Glomerular endothelial cell (primary cell): Measurements from ENCODE around the gene RANBP1. TPM values are rescaled to one million over a fixed set of nuclear protein-coding genes. Genes with fewer than 3 reads are reported as not detected.

Experiments used
- DNase-seq: peaks from one replicate; pipeline ENCODE4 v3.0.0-alpha.2; 2011; ENCODE audit warnings: low read depth, low spot score; ENCODE audit errors: extremely low read depth
- total RNA-seq: library from RNA; depleted of rRNA; stranded (reverse); fragments of >200 nt; gene quantifications from 2 replicates; pipeline ENCODE4 v1.2.3, GENCODE V29; 2015

RANBP1 gene
- total RNA-seq, 1 donor from 2014 or later, result 343 TPM

DNA sequence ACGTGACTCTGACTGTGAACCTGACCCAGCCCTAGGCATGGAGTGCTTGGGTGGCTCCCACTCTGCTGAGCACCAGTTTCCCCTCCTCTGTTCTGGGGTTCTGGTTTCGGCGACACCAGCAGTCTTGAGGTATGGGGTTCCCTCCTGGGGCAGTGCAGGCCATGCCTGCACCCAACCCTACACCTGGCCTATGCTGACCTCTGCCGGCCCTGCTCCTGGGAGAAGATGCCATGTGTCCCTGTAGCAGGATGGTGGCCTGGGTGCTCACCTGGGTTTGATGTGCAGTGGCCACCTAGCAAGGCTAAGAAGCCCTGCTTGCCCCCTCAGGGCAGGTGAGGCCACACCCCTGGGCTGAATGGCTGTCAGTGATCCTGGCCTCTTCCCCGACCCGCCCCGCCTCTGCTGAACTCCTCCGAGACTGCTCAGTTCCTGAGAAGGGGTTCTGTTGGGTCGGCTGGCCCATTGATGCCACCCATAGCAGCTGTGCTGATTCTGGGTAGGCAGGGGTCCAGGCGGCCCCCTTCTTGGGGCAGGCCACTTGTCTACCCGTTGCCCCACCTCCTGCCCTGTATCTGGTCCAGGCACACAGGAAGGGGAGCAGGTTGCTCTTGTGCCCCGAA lies 18.1 kb downstream of the RANBP1 start:
- DNase-seq, result no peak

DNA sequence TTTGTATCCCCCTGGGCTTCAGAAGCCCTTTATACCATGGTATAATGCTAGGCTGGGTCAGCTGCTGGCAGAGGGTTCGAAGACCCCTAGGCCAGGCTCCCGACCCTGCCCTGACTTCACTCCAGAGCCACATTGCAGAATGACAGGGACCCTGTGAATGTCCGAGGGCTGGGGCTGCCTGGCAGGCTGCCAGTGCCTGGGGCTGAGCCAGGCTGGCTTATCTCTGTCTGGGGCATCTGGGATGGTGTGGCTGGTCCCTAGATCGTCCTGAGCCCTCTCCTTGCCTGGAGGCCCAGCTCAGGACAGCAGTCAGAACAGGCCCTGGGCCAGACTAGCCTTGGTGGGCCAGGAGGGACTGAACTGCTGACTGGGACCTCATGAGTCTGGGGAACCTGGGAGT lies 19.4 kb downstream of the RANBP1 start:
- no peak for DNase-seq

DNA sequence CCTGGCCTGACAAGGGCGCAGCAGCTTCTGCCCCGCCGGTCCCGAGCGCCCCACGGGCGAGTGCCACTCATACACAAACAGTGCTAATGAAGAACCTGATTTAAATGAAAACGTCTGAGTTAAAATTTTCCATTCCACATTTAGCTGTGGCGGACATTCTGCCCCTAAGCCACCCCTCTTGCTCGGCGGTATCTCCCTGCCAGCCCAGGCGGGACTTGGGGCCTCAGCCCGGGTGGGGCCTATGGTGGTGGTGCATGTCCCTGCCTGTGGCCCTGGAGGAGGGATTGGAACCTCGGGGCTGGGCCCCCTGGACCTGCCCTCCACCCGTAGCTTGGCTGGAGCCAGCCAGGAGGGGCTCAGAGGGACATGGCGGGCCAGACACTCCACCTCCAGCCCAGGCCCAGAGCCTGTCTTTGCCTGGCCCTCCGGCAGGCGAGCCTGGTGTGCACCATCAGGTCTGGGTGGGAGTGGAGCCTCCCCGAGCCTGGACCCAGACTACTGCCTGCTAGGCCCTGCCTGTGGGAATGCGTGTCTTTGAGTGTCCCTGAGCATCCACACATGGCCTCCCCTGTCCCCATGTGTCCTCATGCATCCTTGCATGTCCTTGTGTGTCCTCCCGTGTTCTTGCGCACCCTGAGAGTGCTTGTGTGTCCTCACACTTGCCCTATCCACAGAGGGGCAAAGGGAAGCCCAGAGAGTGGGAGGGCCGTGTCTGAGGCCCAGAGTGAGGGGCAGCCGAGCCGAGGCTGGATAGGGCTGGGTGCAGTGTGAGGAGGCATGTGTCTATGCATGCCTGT lies 20.1 kb downstream of the RANBP1 start:
- DNase-seq, result no peak

DNA sequence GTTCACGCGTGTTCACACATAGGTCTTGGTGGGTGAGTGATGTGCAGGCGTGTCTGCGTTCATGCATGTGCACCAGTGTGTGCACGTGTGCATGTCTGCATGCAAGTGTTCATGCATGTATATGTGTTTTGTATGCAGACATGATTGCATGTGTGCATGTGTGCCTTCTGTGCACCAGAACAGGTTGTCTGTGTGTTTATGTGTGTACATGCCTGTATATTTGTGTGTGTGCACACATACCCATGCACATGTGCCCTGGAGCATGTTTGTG lies 20.6 kb downstream of the RANBP1 start:
- DNase-seq, result no peak

DNA sequence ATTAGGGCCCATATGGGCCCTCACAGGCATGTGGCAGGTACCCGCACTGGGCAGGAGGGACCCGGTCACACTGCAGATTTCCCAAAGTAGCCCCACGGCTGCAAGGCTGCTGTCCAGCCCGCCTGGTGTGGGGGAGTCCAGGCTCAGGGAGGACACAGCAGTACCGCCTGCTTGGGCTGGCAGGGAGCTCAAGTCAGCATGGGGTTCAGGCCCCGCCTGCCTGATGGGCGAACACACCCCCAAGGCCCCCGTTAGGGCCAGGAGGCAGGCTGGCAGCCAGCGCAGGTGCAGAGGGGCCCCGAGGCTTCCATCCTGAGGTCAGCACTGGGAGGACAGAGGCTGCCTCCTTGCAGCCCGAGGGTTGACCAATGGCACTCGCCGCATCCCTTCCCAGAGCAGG lies 21.2 kb downstream of the RANBP1 start:
- DNase-seq, result no peak

DNA sequence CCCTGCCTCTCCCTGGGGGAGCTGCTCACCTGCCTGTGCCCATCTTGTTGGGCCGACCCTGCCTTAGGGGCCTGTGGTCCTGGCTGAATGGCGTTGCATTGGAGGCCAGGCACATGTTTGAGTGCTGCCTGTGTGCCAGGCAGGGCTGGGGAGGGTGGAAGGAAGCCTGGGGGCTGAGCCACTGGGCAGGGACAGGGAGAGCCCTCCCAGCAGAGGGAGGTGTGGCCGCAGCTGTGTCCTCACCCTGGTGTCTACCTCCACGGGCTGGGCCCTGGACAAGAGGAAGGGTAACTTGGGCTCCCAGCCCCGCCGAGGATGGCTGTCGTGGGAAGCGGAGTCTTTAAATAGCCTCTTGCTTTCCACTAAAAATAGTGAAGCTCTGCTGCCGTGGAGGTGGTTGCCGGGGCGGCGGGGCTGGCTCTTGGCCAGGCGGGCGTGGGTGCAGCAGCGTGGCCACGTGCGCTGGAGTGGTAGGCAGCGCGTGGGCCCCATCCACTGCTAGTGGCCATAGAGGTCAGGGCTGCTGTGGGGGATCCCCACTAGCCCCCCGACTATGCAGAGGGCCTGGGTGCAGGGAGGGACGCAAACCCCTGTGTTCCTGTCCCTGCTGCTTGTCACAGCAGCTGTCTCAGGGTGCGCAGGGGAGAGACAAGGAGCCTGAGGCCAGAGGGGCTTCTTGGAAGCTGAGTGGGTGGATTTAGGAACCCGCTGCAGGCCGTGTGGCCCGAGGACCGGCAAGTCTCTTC lies 21.9 kb downstream of the RANBP1 start:
- DNase-seq, result no peak

DNA sequence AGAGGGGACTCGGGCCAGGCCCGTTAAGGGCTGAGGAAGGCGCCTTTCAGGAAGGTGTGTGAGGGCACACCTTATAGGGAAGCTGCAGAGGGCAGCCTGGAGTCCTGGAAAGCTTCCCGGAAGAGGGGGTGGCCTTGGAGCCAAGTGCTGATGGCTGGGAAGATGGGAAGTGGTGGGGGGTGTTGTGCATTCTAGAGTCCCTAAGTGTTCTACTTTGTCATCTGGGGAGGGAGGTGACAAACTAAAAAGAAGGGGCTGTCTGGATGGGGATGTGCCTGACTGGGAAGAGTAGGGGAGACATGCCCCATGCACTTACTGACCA lies 22.5 kb downstream of the RANBP1 start:
- no peak for DNase-seq

DNA sequence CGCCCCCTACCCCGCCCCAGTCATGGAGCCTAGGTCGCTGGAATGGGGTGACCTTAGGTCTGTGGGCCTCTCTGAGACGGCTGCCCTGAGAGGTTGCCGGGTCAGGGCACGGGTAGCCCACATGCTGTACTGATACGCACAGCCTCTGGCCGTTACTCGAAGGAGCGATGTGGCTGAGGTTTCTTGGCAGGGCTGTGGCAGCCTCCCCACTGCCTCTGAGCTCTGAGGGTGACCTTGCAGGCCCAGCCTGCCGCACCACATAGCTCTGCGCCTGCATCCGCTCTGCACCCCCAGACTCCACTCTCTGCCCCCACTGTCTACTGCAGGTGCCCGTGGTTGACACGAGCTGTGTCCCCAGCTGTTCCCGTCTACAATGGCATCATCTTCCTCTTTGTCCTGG lies 23.0 kb downstream of the RANBP1 start:
- DNase-seq, result no peak

DNA sequence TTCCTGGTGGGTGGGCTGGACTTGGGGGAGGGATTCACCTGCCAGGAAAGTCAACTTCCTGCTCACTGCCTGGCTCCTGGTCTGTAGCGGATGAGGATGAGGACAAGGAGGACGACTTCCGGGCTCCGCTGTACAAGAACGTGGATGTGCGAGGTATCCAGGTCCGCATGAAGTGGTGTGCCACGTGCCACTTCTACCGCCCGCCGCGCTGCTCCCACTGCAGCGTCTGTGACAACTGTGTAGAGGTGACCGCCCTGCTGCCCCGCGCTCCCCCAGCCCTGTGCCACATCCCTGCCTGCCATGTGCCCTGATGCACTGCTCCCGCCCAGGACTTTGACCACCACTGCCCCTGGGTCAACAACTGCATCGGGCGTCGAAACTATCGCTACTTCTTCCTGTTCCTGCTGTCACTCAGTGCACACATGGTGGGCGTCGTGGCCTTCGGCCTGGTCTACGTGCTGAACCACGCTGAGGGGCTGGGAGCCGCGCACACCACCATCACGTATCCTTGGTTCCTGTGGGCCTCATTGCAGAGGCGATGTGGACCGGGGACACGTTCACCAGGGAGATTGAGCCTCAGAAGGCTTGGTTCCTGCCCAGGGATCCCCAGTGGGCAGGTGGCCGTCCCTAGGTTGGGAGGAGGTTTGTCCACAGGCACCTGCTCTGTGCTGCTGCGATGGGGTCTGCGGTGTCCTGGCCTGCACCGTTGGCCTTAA lies 23.6 kb downstream of the RANBP1 start:
- no peak for DNase-seq

DNA sequence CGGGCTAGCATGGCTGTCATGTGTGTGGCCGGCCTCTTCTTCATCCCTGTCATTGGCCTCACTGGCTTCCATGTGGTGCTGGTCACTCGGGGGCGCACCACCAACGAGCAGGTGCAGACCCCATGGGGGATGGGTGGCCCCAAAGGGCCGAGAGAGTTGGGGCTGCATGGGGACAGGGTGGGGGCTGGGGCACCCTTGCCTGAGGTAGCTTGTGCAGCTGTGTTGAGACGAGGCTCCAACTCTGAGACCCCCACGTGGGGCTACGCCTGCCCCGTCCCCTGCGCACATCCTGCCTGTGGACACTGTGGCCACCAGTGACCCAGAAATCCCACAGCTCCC lies 24.2 kb downstream of the RANBP1 start:
- DNase-seq, result no peak

DNA sequence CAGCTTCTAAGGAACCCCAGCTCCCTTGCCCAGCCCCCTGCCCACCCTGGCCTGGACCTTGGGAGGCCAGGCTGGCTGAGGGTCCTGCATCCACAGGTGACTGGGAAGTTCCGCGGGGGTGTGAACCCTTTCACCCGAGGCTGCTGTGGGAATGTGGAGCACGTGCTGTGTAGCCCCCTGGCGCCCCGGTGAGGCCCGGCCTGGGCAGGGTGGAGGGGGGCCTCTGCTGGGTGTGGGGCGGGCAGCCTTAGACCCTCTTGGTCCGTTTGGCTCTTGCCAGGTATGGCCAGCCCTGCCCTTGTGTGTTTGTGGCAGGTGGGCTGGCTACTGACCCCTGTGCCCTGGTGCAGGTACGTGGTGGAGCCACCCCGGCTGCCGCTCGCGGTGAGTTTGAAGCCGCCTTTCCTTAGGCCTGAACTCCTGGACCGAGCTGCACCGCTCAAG lies 24.6 kb downstream of the RANBP1 start:
- DNase-seq, result no peak

DNA sequence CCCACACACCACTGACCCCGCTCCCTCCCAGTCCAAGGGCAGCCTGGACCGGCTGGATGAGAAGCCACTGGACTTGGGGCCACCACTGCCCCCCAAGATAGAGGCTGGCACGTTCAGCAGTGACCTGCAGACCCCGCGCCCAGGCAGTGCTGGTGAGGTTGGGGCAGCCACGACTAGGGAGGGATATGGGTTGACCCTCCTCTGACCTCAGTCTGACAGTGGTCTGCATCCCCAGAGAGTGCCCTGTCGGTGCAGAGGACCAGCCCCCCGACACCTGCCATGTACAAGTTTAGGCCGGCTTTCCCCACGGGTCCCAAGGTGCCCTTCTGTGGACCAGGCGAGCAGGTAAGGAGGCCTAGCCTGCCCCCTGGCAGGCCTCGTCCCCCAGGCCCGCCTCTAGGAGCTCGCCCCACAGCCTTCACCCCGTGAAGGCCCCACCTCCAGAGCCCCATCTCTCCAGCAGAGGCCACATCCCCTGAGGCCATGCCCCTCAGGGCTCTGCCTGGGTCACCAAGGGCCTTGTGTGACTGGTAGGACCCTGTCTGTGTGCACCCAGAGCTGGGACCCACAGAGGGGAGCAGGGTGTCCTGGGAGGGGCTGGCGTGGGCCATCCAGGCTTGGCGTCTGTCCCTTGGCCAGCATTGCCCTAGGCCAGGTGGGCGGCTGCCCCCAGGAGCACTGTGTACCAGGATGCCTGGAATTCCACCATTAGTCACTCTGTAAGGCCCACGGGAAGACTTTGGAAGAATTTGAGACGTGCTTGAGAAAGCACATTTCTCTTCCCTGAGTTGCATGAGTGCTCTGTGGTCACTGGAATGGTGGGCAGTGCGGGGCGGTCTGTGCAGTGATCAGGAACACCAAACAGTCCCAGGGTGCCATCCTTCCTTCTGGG lies 25.5 kb downstream of the RANBP1 start:
- DNase-seq, result no peak

DNA sequence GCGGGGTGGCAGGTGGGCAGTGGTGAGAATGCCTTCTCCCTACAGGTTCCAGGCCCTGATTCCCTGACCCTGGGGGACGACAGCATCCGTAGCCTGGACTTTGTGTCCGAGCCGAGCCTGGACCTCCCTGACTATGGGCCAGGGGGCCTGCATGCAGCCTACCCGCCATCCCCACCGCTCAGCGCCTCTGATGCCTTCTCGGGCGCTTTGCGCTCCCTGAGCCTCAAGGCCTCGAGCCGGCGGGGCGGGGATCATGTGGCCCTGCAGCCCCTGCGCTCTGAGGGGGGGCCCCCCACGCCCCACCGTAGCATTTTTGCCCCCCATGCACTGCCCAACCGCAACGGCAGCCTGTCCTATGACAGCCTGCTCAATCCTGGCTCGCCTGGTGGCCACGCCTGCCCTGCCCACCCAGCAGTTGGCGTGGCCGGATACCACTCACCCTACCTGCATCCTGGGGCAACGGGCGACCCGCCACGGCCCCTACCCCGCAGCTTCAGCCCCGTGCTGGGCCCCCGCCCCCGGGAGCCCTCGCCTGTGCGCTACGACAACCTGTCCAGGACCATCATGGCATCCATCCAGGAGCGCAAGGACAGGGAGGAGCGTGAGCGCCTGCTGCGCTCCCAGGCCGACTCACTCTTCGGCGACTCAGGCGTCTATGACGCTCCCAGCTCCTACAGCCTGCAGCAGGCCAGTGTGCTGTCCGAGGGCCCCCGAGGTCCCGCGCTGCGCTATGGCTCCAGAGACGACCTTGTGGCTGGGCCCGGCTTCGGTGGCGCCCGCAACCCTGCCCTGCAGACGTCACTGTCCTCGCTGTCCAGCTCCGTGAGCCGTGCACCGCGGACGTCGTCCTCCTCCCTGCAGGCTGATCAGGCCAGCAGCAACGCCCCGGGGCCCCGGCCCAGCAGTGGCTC lies 27.1 kb downstream of the RANBP1 start:
- DNase-seq, result no peak

DNA sequence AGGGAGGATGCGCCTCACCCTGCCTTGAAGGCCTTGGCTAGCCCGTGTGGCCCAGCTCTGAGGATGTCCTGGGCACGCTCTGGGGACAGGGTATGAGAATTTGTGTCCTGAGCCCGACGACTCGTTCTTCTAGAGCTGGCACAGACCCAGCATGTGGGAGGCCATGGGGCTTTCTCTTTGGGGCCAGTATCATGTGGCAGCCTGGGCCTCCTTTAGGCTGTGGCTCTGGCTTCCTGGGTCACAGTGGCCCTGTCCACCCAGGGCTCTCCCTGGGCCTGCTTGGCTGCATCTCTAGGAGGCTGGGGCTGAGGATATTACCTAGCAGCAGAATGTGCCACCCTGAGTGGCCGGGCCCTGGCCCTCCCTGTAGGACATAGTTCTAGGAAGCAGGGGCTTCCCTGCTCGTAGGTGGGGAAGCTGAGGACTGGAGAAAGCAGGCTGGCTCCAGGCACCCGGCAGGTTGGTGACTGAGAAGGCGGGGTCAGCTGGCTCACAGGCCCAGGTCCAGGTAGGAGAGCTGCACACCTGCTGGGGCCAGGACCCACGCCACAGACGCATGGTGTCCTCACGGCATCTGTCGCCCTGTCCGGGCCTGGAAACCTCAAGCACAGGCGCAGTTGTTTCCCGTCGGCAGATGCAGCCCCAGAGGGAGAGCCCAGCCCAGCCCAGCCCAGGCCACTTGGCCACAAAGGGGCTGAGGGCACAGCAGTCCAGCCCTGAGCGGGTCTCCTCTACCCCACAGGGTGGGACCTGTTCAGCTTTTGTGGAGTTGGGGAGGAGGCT lies 28.2 kb downstream of the RANBP1 start:
- no peak for DNase-seq

DNA sequence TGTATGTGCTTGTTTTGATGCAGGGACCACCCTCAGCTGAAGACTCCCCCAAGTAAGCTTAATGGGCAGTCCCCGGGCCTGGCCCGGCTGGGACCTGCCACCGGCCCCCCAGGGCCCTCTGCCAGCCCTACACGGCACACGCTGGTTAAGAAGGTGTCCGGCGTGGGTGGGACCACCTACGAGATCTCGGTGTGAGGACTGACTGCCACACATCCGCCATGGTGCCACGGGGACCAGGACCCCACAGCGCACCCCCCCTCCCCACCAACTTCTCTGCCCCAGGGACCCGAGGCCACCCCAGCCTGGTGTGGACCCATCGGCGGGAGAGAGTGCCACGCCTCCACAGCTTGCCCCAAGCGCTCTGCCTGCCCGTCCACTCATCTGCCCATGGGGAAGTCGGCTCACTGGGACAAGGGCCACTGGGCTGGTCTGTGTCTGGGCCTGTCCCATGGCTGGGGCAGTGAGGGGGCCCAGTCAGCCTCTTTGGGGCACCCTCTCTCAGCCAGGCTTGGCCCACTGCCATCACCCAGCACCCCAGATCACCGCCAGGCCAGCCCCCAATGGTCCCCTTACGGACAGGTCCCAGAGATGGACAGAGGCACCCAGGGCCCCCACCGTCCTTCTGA lies 29.4 kb downstream of the RANBP1 start:
- DNase-seq, result no peak

DNA sequence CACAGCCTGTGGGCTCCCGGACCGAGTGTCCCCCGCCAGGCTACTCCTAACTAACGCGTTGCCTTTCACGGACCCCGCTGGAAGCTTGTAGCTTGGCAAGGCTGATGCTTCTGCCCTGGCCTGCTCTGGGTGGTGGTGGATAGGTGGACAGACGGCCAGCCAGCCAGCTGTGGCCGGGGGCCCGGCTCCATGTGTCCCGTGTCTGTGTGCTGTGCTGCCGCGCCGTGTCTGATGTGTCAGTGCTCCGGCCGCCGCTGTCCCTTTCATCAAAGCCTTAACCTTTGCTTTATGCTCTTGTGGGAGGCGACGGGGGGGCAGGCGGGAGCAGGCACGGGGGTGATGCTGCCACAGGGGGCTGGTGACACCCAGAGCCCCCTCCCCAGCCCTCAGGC lies 29.9 kb downstream of the RANBP1 start:
- DNase-seq, result no peak

DNA sequence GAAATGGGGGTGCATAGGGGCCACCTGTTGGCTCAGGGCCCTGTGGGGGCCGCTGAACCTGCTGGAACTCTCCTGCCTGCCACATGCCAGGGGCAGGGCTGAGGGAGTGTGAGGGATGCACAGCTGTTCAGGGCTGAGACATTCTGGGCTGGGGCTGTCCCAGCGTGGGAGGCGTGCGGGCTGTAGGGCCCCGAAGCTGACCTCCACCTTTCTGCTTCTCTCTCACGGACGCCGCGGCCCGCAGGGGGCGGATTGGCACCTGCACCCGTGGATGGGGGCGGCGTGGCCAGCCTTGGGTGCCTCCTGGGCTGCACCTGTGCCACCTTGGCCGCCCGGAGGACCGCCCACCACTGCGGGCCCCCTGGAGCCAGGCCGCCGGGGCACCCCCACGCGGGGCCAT lies 30.9 kb downstream of the RANBP1 start:
- no peak for DNase-seq

DNA sequence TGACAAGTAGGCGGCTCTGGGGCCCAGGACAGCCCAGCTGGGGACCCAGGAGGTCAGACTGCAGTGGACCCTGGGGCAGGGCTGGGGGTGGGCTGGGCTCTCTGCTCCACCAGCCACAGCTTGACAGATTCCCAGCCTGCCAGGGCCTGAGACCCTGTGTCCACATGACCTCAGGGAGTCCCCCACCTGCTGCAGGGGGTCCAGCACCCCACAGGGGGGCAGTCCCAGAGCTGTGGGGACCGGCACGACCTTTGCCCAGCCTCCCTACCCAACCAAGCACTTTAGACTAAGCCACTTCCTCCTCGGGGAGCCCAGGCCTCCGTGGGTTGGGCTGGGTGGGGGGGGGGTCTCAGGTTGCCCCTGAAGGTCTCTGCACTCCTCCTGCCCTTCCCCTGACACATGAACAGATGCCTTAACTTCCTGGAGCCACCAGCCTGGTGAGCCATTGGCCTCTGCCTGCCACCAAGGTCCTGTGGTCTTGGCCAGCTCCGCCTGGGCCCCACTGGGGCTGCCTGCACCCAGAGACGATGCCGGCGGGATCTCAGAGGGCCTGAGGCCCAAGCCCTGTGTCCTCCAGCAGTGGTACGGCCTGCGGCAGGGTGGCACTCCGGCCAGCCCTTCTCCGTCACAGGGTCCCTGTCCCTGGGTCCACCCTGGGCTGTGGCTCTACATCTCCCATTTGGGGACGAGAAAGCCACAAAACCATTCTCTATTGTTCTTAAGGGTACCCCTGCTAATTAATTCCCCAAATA lies 31.5 kb downstream of the RANBP1 start:
- DNase-seq, result no peak
